A172 (cell line): Measurements from ENCODE around the gene TAF1D. TPM values are rescaled to one million over a fixed set of nuclear protein-coding genes. Genes with fewer than 3 reads are reported as not detected.
"Not testable (repeated sequence)": the region's sequence is repeated elsewhere in the genome, so short reads cannot be mapped to it uniquely, and the experiment has no call there.

Experiments
- DNase-seq: peaks from one replicate; pipeline ENCODE4 v3.0.0-alpha.2; 2015; ENCODE audit warnings: low spot score
- total RNA-seq: library from RNA; depleted of rRNA; stranded (reverse); fragments of >200 nt; shearing (Covaris generic); gene quantifications from 2 replicates; pipeline ENCODE4 v1.2.3, GENCODE V29; 2014; rRNA removed

Gene TAF1D
- total RNA-seq: 87.6 and 97.8 TPM in 2 replicates

GRCh38 chr11:93741094-93741881 is at the start of gene TAF1D, which contains the start of gene C11orf54:
TSS of gene TAF1D (minus strand) at chr11:93741495. CDS start at chr11:93739304, 2,191 bp downstream.
TSS of gene C11orf54 (plus strand) at chr11:93741672. CDS start at chr11:93747394, 5,722 bp downstream.
- peak; percentile 90 for DNase-seq

GRCh38 chr11:93784935-93785360 is 43.7 kb upstream of the TAF1D start:
- DNase-seq: no peak

GRCh38 chr11:93784145-93784934 is 43.0 kb upstream of the TAF1D start, which contains the start of gene MED17:
TSS of gene MED17 (plus strand) at chr11:93784282. CDS start at chr11:93784514, 232 bp downstream.
- DNase-seq: peak; percentile 83

- DNase-seq: no peak
These were observed 42.5 kb upstream of the TAF1D start for GRCh38 chr11:93783765-93784144.

- DNase-seq: no peak
These were observed 42.1 kb upstream of the TAF1D start for GRCh38 chr11:93783362-93783761.

GRCh38 chr11:93775289-93775688 is 34.0 kb upstream of the TAF1D start:
- peak; percentile 6 for DNase-seq

GRCh38 chr11:93774560-93774959 is 33.3 kb upstream of the TAF1D start:
- DNase-seq: not testable (repeated sequence)

GRCh38 chr11:93773601-93774200 is 32.4 kb upstream of the TAF1D start:
- DNase-seq: no peak

- no peak for DNase-seq
These were observed 31.8 kb upstream of the TAF1D start for GRCh38 chr11:93773045-93773477.

GRCh38 chr11:93772123-93772522 is 30.8 kb upstream of the TAF1D start:
- DNase-seq: no peak

GRCh38 chr11:93770160-93770559 is 28.9 kb upstream of the TAF1D start:
- no peak for DNase-seq

- no peak for DNase-seq
These were observed 25.7 kb upstream of the TAF1D start for GRCh38 chr11:93767018-93767417.

GRCh38 chr11:93766504-93766903 is 25.2 kb upstream of the TAF1D start:
- no peak for DNase-seq

GRCh38 chr11:93765551-93765950 is 24.3 kb upstream of the TAF1D start:
- no peak for DNase-seq

GRCh38 chr11:93761910-93762309 is 20.6 kb upstream of the TAF1D start:
- DNase-seq: no peak

- DNase-seq: not testable (repeated sequence)
These were observed 17.8 kb upstream of the TAF1D start for GRCh38 chr11:93759123-93759522.

- DNase-seq: no peak
These were observed 16.9 kb upstream of the TAF1D start for GRCh38 chr11:93757924-93758865.

GRCh38 chr11:93757301-93757700 is 16.0 kb upstream of the TAF1D start:
- DNase-seq: no peak

- no peak for DNase-seq
These were observed 15.5 kb upstream of the TAF1D start for GRCh38 chr11:93756748-93757147.

- no peak for DNase-seq
These were observed 11.9 kb upstream of the TAF1D start for GRCh38 chr11:93753241-93753640.

- no peak for DNase-seq
These were observed 9.7 kb upstream of the TAF1D start for GRCh38 chr11:93751001-93751400.
